SK-N-SH (cell line): ENCODE data around the gene ERP29. TPM values are rescaled to one million over a fixed set of nuclear protein-coding genes. Genes with fewer than 3 reads are reported as not detected.

Experiments used
- CTCF ChIA-PET: fragments of 300-600, 350-600 bp; formaldehyde crosslinking; extraction: SDS; loops from one replicate; lab custom pipeline; 2021; lab: Yijun Ruan, JAX
- POLR2A ChIA-PET: fragments of 350-600 bp; sonication (Branson Sonifier 250); formaldehyde crosslinking; extraction: SDS; loops from one replicate; lab custom pipeline; 2020; ENCODE audit warnings: antibody characterized with exemption, inconsistent platforms; lab: Yijun Ruan, JAX
- DNase-seq: peaks from one replicate; pipeline ENCODE4 v3.0.0; 2012
- H2AFZ ChIP-seq: fragments of 200-600 bp; sonication (generic); 2 replicates; pipeline ENCODE4 v1.8.1; 2016; ENCODE audit warnings: antibody characterized with exemption, mild to moderate bottlenecking, low read depth
- H3F3A ChIP-seq: fragments of 200-600 bp; sonication (generic); replicated peaks from 2 replicates; pipeline ENCODE3; 2016; ENCODE audit warnings: antibody characterized with exemption, mild to moderate bottlenecking; ENCODE audit not compliant: insufficient read depth
- H3K27ac ChIP-seq, 2 experiments: fragments of 200-500 bp in 1 of 2; fragments of 200-600 bp in 1 of 2; sonication (Bioruptor generic) in 1 of 2; sonication (generic), shearing (Covaris generic) in 1 of 2; 2 replicates each; pipeline versions ENCODE4 v1.5.1 to v1.6.1; 2014 to 2016; ENCODE audit warnings: low read depth in 2 of 2, inconsistent platforms in 1 of 2, low read length in 1 of 2, mild to moderate bottlenecking in 1 of 2, mixed read lengths in 1 of 2
- H3K27me3 ChIP-seq: fragments of 200-600 bp; sonication (generic), shearing (Covaris generic); 2 replicates; pipeline ENCODE4 v1.6.1; 2016; ENCODE audit warnings: mixed run types; ENCODE audit not compliant: insufficient read depth
- H3K36me3 ChIP-seq, 2 experiments: fragments of 200-500 bp in 1 of 2; fragments of 200-600 bp in 1 of 2; sonication (Bioruptor generic) in 1 of 2; sonication (generic) in 1 of 2; replicated peaks in 1 of 2; 2 replicates each; pipeline versions ENCODE3 to v1.5.1; 2014 to 2016; ENCODE audit warnings: low read length in 1 of 2, mild to moderate bottlenecking in 1 of 2; ENCODE audit not compliant: insufficient read depth in 2 of 2, control insufficient read depth in 1 of 2
- H3K4me1 ChIP-seq, 2 experiments: fragments of 200-500 bp in 1 of 2; fragments of 200-600 bp in 1 of 2; sonication (Bioruptor generic) in 1 of 2; sonication (generic), shearing (Covaris generic) in 1 of 2; 2 replicates each; pipeline versions ENCODE4 v1.5.1 to v1.6.1; 2014 to 2016; ENCODE audit warnings: low read depth in 1 of 2, low read length in 1 of 2, mixed run types in 1 of 2; ENCODE audit not compliant: insufficient read depth in 2 of 2, control insufficient read depth in 1 of 2
- H3K4me2 ChIP-seq: fragments of 200-600 bp; sonication (generic), shearing (Covaris generic); 2 replicates; pipeline ENCODE4 v1.6.1; 2017; ENCODE audit warnings: mixed run types
- H3K4me3 ChIP-seq, 2 experiments: fragments of 200-500 bp in 1 of 2; fragments of 200-600 bp in 1 of 2; sonication (Bioruptor generic) in 1 of 2; sonication (generic), shearing (Covaris generic) in 1 of 2; 2 replicates each; pipeline versions ENCODE4 v1.5.1 to v1.8.1; 2014 to 2016; ENCODE audit warnings: low read depth in 2 of 2, inconsistent platforms in 1 of 2, low read length in 1 of 2, mild to moderate bottlenecking in 1 of 2, mixed read lengths in 1 of 2, moderate library complexity in 1 of 2
- H3K79me2 ChIP-seq: fragments of 200-600 bp; sonication (generic); 2 replicates; pipeline ENCODE4 v1.8.1; 2017; ENCODE audit warnings: mild to moderate bottlenecking; ENCODE audit not compliant: insufficient read depth
- H3K9ac ChIP-seq: fragments of 200-600 bp; sonication (generic); 2 replicates; pipeline ENCODE4 v1.6.1; 2017; ENCODE audit warnings: mixed run types
- H3K9me2 ChIP-seq: fragments of 200-600 bp; sonication (generic); 2 replicates; pipeline ENCODE4 v1.6.1; 2017; ENCODE audit warnings: mixed run types
- H3K9me3 ChIP-seq: fragments of 200-600 bp; sonication (generic); 2 replicates; pipeline ENCODE4 v1.6.1; 2017; ENCODE audit warnings: mixed run types, mild to moderate bottlenecking, moderate library complexity
- H4K20me1 ChIP-seq: fragments of 200-600 bp; sonication (generic); 2 replicates; pipeline ENCODE4 v1.6.1; 2017; ENCODE audit warnings: mild to moderate bottlenecking, mixed run types; ENCODE audit not compliant: insufficient read depth
- EP300 ChIP-seq, 2 experiments: IDR thresholded peaks; 2 replicates each; pipeline versions ENCODE4 v1.4.0 to v1.6.1; 2012; ENCODE audit warnings: borderline replicate concordance in 1 of 2, low read depth in 1 of 2, low read length in 1 of 2
- FOXJ3 ChIP-seq: sonication (generic); formaldehyde crosslinking; IDR thresholded peaks from 2 replicates; pipeline ENCODE4 v1.5.1; 2020; ENCODE audit warnings: mild to moderate bottlenecking, missing genetic modification reagents
- FOXM1 ChIP-seq: IDR thresholded peaks from 2 replicates; pipeline ENCODE4 v1.4.0; 2012; ENCODE audit warnings: low read depth, mild to moderate bottlenecking
- NFIC ChIP-seq: IDR thresholded peaks from 2 replicates; pipeline ENCODE4 v1.4.0; 2012; ENCODE audit warnings: borderline replicate concordance
- NRF1 ChIP-seq: IDR thresholded peaks from 2 replicates; pipeline ENCODE4 v1.6.1; 2012; ENCODE audit warnings: low read depth, mild to moderate bottlenecking, low read length
- POLR2AphosphoS5 ChIP-seq: IDR thresholded peaks from 2 replicates; pipeline ENCODE4 v1.6.1; 2012; ENCODE audit warnings: low read depth, low read length
- RCOR1 ChIP-seq: fragments of 150-350 bp; IDR thresholded peaks from 2 replicates; pipeline ENCODE4 v1.6.1; 2017; ENCODE audit warnings: antibody characterized with exemption, low read length
- RFX5 ChIP-seq: IDR thresholded peaks from 2 replicates; pipeline ENCODE4 v1.6.1; 2012; ENCODE audit warnings: mild to moderate bottlenecking, improper control_type of control experiment, low read length
- RXRA ChIP-seq: IDR thresholded peaks from 2 replicates; pipeline ENCODE4 v1.4.0; 2012; ENCODE audit warnings: low read depth, mild to moderate bottlenecking, borderline replicate concordance
- SIN3A ChIP-seq: IDR thresholded peaks from 2 replicates; pipeline ENCODE4 v1.6.1; 2012; ENCODE audit warnings: low read depth, mild to moderate bottlenecking, low read length, moderate library complexity, borderline replicate concordance
- SMC3 ChIP-seq: IDR thresholded peaks from 2 replicates; pipeline ENCODE4 v1.6.1; 2012; ENCODE audit warnings: low read depth, low read length, improper control_type of control experiment
- TAF1 ChIP-seq: IDR thresholded peaks from 2 replicates; pipeline ENCODE4 v1.6.1; 2012; ENCODE audit warnings: low read depth, mild to moderate bottlenecking, low read length, moderate library complexity, borderline replicate concordance
- TEAD4 ChIP-seq: IDR thresholded peaks from 2 replicates; pipeline ENCODE4 v1.4.0; 2012; ENCODE audit warnings: mild to moderate bottlenecking, borderline replicate concordance; ENCODE audit not compliant: insufficient read depth
- YY1 ChIP-seq: IDR thresholded peaks from 2 replicates; pipeline ENCODE4 v1.4.0; 2012; ENCODE audit warnings: low read depth, mild to moderate bottlenecking
- WGBS: methylation state at CpG from one replicate; pipeline ENCODE4 v1.1.6; 2017; ENCODE audit warnings: low lambda C conversion rate; 5-methylcytosine and 5-hydroxymethylcytosine counted together
- polyA plus RNA-seq, 3 experiments: library from polyadenylated mRNA; depleted of rRNA; stranded (reverse); fragments of >200 nt; gene quantifications; 2 replicates each; pipeline ENCODE4 v1.2.3, GENCODE V29; 2012
- TF ChIP-seq, protein P1 (sequence below): IDR thresholded peaks from 2 replicates; pipeline ENCODE4; 2012
- TF ChIP-seq, protein P2 (sequence below): IDR thresholded peaks from 2 replicates; pipeline ENCODE4 v1.4.0; 2012; ENCODE audit warnings: low read depth
- TF ChIP-seq, protein P3 (sequence below): fragments of 200-600 bp; sonication (generic); IDR thresholded peaks from 2 replicates; pipeline ENCODE4 v1.6.1; 2017; ENCODE audit warnings: antibody characterized with exemption, mild to moderate bottlenecking, moderate library complexity
- TF ChIP-seq, protein P4 (sequence below): IDR thresholded peaks from 2 replicates; pipeline ENCODE4 v1.4.0; 2012; ENCODE audit warnings: low read depth, borderline replicate concordance
- TF ChIP-seq, protein P5 (sequence below): fragments of 150-350 bp; IDR thresholded peaks from 2 replicates; pipeline ENCODE4 v1.6.1; 2017; ENCODE audit warnings: antibody characterized with exemption, low read length, low read depth, borderline replicate concordance

Gene ERP29
- polyA plus RNA-seq, 1 of the 3 experiments (the other 2 are of a cell fraction): 177 TPM

DNA sequence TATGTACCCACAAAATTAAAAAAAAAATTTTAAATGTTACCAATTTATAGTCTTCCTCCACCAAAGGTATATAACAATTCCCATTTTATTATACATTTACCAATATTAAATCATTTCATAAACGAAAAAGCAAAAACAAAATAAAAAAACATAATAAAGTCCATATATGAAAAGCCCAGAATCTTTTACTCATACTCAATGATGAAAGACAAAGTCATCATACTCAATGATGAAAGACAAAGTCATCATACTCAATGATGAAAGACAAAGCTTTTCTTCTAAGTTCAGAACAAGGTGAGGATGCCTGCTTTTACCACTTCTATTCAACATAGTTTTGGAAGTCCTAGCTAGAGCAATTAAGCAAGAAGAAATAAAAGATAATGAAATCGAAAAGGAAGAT, 28.4 kb upstream of the ERP29 start (continued):
- TF ChIP-seq SMC3 (no peak), POLR2AphosphoS5 (no peak), NFIC (no peak)
- TF ChIP-seq, protein P1, sequence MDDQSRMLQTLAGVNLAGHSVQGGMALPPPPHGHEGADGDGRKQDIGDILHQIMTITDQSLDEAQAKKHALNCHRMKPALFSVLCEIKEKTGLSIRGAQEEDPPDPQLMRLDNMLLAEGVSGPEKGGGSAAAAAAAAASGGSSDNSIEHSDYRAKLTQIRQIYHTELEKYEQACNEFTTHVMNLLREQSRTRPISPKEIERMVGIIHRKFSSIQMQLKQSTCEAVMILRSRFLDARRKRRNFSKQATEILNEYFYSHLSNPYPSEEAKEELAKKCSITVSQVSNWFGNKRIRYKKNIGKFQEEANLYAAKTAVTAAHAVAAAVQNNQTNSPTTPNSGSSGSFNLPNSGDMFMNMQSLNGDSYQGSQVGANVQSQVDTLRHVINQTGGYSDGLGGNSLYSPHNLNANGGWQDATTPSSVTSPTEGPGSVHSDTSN: no peak

DNA sequence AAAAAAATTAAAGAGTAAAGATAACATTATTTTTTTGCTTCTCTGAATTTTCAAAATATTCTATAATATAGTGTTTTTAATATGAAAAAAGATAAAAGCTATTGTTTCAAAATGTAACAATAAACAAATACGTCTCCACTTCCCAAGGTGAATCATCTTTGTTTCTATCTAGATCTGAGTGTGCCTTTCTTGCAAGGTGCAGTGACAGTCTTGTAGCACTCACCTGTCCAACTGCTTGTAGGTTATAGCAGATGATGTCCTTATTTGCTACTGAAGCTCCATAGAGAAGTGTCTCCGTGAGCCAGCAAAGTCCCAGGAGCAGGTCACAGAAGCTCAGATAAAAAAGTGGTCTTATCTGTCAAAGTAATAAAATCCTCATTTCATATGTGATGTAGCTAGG, 21.7 kb upstream of the ERP29 start:
- H3K36me3 ChIP-seq: no peaks in the 10 kb centered on the region
- DNase-seq: no peak
- CTCF ChIA-PET: interaction anchor here (1.1 to 1.3 kb wide), 2 partner anchors 15 to 20 kb away, joined by 3 read pairs; no protein-coding TSS in a partner anchor
- H3K4me2 ChIP-seq: no peak overlapping the region
- H3K27ac ChIP-seq: no peak overlapping the region
- H2AFZ ChIP-seq: no peak overlapping the region
- no peaks in the 10 kb centered on the region for H3K4me1 ChIP-seq
- WGBS: 90% methylated on average over 2 of the region's 2 CpGs
- no peaks in the 10 kb centered on the region for H4K20me1 ChIP-seq
- no peak overlapping the region for H3K4me3 ChIP-seq
- H3K9me3 ChIP-seq: no peaks in the 10 kb centered on the region
- no peaks in the 10 kb centered on the region for H3K79me2 ChIP-seq
- no peaks in the 10 kb centered on the region for H3K27me3 ChIP-seq
- no peaks in the 10 kb centered on the region for H3F3A ChIP-seq
- H3K9me2 ChIP-seq: no peaks in the 10 kb centered on the region
- no peak overlapping the region for H3K9ac ChIP-seq
- POLR2A ChIA-PET: no interaction called here
- TF ChIP-seq, protein P2, sequence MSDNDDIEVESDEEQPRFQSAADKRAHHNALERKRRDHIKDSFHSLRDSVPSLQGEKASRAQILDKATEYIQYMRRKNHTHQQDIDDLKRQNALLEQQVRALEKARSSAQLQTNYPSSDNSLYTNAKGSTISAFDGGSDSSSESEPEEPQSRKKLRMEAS: no peak
- TF ChIP-seq RFX5: no peak
- no peak for TF ChIP-seq TAF1
- no peak for TF ChIP-seq SIN3A
- TF ChIP-seq, protein P3, sequence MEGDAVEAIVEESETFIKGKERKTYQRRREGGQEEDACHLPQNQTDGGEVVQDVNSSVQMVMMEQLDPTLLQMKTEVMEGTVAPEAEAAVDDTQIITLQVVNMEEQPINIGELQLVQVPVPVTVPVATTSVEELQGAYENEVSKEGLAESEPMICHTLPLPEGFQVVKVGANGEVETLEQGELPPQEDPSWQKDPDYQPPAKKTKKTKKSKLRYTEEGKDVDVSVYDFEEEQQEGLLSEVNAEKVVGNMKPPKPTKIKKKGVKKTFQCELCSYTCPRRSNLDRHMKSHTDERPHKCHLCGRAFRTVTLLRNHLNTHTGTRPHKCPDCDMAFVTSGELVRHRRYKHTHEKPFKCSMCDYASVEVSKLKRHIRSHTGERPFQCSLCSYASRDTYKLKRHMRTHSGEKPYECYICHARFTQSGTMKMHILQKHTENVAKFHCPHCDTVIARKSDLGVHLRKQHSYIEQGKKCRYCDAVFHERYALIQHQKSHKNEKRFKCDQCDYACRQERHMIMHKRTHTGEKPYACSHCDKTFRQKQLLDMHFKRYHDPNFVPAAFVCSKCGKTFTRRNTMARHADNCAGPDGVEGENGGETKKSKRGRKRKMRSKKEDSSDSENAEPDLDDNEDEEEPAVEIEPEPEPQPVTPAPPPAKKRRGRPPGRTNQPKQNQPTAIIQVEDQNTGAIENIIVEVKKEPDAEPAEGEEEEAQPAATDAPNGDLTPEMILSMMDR: no peak
- TF ChIP-seq NRF1: no peak
- TF ChIP-seq, protein P4, sequence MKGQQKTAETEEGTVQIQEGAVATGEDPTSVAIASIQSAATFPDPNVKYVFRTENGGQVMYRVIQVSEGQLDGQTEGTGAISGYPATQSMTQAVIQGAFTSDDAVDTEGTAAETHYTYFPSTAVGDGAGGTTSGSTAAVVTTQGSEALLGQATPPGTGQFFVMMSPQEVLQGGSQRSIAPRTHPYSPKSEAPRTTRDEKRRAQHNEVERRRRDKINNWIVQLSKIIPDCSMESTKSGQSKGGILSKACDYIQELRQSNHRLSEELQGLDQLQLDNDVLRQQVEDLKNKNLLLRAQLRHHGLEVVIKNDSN: no peak
- TF ChIP-seq RXRA: no peak
- TF ChIP-seq SMC3: no peak

DNA sequence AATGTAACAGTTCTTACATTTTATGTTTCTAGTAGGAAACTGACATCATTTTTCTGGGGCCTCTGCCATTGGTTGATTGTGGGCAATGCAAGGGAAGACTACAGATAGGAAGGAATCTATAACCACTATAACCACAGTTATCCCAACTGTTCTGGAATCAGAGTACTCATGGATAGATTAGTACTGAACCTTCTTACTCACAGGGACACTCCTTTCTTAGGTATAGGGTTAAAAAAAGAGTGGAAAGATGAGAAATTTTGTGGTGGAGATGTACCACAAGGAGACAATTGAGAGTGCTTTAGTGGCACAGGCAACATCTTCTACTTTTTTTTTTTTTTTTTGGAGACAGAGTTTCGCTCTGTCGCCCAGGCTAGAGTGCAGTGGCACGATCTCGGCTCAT, 21.3 kb upstream of the ERP29 start:
- CTCF ChIA-PET: interaction anchor here (1.1 kb wide), 1 partner anchor 16 kb away, joined by 3 read pairs; no protein-coding TSS in a partner anchor
- H3K9me3 ChIP-seq: no peaks in the 10 kb centered on the region
- H3K79me2 ChIP-seq: no peaks in the 10 kb centered on the region
- no peaks in the 10 kb centered on the region for H4K20me1 ChIP-seq
- no peak overlapping the region for H3K4me2 ChIP-seq
- POLR2A ChIA-PET: no interaction called here
- TF ChIP-seq SIN3A (no peak), POLR2AphosphoS5 (no peak), YY1 (no peak), RCOR1 (no peak), TEAD4 (no peak), FOXM1 (no peak), EP300 (IDR thresholded peaks at IDR 0.05; ENCODE audit: borderline replicate concordance in 1 of 2, low read depth in 1 of 2, low read length in 1 of 2) (no peak), FOXJ3 (no peak)
- TF ChIP-seq, protein P3: no peak
- TF ChIP-seq, protein P5, sequence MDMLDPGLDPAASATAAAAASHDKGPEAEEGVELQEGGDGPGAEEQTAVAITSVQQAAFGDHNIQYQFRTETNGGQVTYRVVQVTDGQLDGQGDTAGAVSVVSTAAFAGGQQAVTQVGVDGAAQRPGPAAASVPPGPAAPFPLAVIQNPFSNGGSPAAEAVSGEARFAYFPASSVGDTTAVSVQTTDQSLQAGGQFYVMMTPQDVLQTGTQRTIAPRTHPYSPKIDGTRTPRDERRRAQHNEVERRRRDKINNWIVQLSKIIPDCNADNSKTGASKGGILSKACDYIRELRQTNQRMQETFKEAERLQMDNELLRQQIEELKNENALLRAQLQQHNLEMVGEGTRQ: no peak
- H3K36me3 ChIP-seq: no peaks in the 10 kb centered on the region
- WGBS: 96% methylated on average over 4 of the region's 4 CpGs
- no peaks in the 10 kb centered on the region for H3F3A ChIP-seq
- no peaks in the 10 kb centered on the region for H3K9me2 ChIP-seq
- no peaks in the 10 kb centered on the region for H3K27me3 ChIP-seq
- no peaks in the 10 kb centered on the region for H3K4me1 ChIP-seq
- H2AFZ ChIP-seq: no peak overlapping the region
- DNase-seq: no peak
- no peak overlapping the region for H3K4me3 ChIP-seq
- no peak overlapping the region for H3K27ac ChIP-seq
- no peak overlapping the region for H3K9ac ChIP-seq
